ENCODE measurements around the gene SEMA3G. TPM values are rescaled to one million over a fixed set of nuclear protein-coding genes. Genes with fewer than 3 reads are reported as not detected.

SEMA3G gene
- polyA plus RNA-seq, 1 experiment, result not detected

- POLR2A ChIA-PET, result no interaction called here
- CTCF ChIA-PET, result interaction anchor here (1.0 to 12.4 kb wide), 4 partner anchors 12 to 41 kb away, joined by 3 to 445 read pairs (median 5); no protein-coding TSS in a partner anchor
- Histone ChIP-seq H3K36me3 (ENCODE audit: control insufficient read depth, insufficient read depth, low read length) (peaks cover 7% of the 10 kb centered on the region), H3K4me3 (ENCODE audit: low read depth, low read length) (no peak within 1 kb of the TSS), H3K27me3 (ENCODE audit: control insufficient read depth, insufficient read depth, low read length) (no peaks in the 10 kb centered on the region)
- DNase-seq (ENCODE audit: low read depth), result no peak
- no peak for TF ChIP-seq CTCF (IDR thresholded peaks at IDR 0.05; ENCODE audit: insufficient read depth, low read depth, low read length)
Observed at GRCh38 chr3:52453496-52454249, 8.8 kb upstream of the SEMA3G start, which contains the start of gene TNNC1. Gene TNNC1 (minus strand): TSS chr3:52454041. CDS start chr3:52454015, 26 bp downstream.

- H3K36me3 ChIP-seq (ENCODE audit: control insufficient read depth, insufficient read depth, low read length), result 0 out of 2 replicates have a peak, but pooled peaks cover 3% of the 10 kb centered on the region
- POLR2A ChIA-PET, result no interaction called here
- H3K4me3 ChIP-seq (ENCODE audit: low read depth, low read length), result no peak overlapping the region
- H3K27me3 ChIP-seq (ENCODE audit: control insufficient read depth, insufficient read depth, low read length), result no peaks in the 10 kb centered on the region
- DNase-seq (ENCODE audit: low read depth), result no peak
- TF ChIP-seq CTCF (IDR thresholded peaks at IDR 0.05; ENCODE audit: insufficient read depth, low read depth, low read length), result no peak
- CTCF ChIA-PET, result interaction anchor here (1.3 to 12.4 kb wide), 4 partner anchors 11 to 73 kb away, joined by 3 to 445 read pairs (median 5); no protein-coding TSS in a partner anchor
Observed at GRCh38 chr3:52452570-52453221, 7.8 kb upstream of the SEMA3G start.

- Histone ChIP-seq H3K27me3 (ENCODE audit: control insufficient read depth, insufficient read depth, low read length) (no peaks in the 10 kb centered on the region), H3K36me3 (ENCODE audit: control insufficient read depth, insufficient read depth, low read length) (no peaks in the 10 kb centered on the region), H3K4me3 (ENCODE audit: low read depth, low read length) (no peak overlapping the region)
- POLR2A ChIA-PET, result interaction anchor here (0.5 kb wide), 1 partner anchor 162 kb away, joined by 5 read pairs; no protein-coding TSS in a partner anchor
- no peak for DNase-seq (ENCODE audit: low read depth)
- TF ChIP-seq CTCF (IDR thresholded peaks at IDR 0.05; ENCODE audit: insufficient read depth, low read depth, low read length), result no peak
- CTCF ChIA-PET, result interaction anchor here (1.3 to 12.4 kb wide), 3 partner anchors 10 to 74 kb away, joined by 3 to 445 read pairs (median 4); no protein-coding TSS in a partner anchor
Observed at GRCh38 chr3:52452126-52452525, 7.2 kb upstream of the SEMA3G start.

GRCh38 chr3:52451237-52452083, 6.6 kb upstream of the SEMA3G start:
- Histone ChIP-seq H3K27me3 (ENCODE audit: control insufficient read depth, insufficient read depth, low read length) (no peaks in the 10 kb centered on the region), H3K4me3 (ENCODE audit: low read depth, low read length) (no peak overlapping the region), H3K36me3 (ENCODE audit: control insufficient read depth, insufficient read depth, low read length) (no peaks in the 10 kb centered on the region)
- DNase-seq (ENCODE audit: low read depth), result no peak
- no peak for TF ChIP-seq CTCF (IDR thresholded peaks at IDR 0.05; ENCODE audit: insufficient read depth, low read depth, low read length)
- ChIA-PET POLR2A (interaction anchor here (0.5 kb wide), 1 partner anchor 163 kb away, joined by 5 read pairs; no protein-coding TSS in a partner anchor), CTCF (interaction anchor here (1.3 to 12.4 kb wide), 2 partner anchors 19 to 75 kb away, joined by 3 to 445 read pairs; no protein-coding TSS in a partner anchor)

Data from BJ (cell line).